Gastrocnemius medialis (tissue), 4 donors: ENCODE measurements around the gene TMX1. TPM values are rescaled to one million over a fixed set of nuclear protein-coding genes. Genes with fewer than 3 reads are reported as not detected.

Experiments used
- ATAC-seq, 2 donors: fragments of 150-250 bp; one replicate each; pipeline ENCODE4 v1.9.1; 2016
- DNase-seq, 2 donors: peaks; one replicate each; pipeline ENCODE4 v3.0.0-alpha.2; 2019
- H3K27ac ChIP-seq, 4 donors: fragments of 200-600 bp; sonication (generic); 1 replicate in 1 of 4; 2 replicates in 3 of 4; pipeline ENCODE4 v1.5.1; 2016 to 2018; ENCODE audit warnings: mild to moderate bottlenecking in 2 of 4, moderate library complexity in 1 of 4
- H3K27me3 ChIP-seq, 3 donors: fragments of 200-600 bp; sonication (generic) in 2 of 3; 1 replicate in 1 of 3; 2 replicates in 2 of 3; pipeline versions ENCODE4 v1.5.1 to v1.6.0; 2016 to 2019; ENCODE audit warnings: mild to moderate bottlenecking in 1 of 3, moderate library complexity in 1 of 3
- H3K36me3 ChIP-seq, 2 donors: fragments of 200-600 bp; sonication (generic) in 1 of 2; one replicate each; pipeline ENCODE4 v1.5.1; 2017 to 2018
- H3K4me1 ChIP-seq, 2 donors: fragments of 200-600 bp; sonication (generic) in 1 of 2; one replicate each; pipeline ENCODE4 v1.5.1; 2016 to 2017; ENCODE audit warnings: mild to moderate bottlenecking in 2 of 2
- H3K4me3 ChIP-seq, 4 donors: fragments of 200-600 bp; sonication (generic) in 3 of 4; 1 replicate in 1 of 4; 2 replicates in 3 of 4; pipeline ENCODE4 v1.5.1; 2016 to 2019; ENCODE audit warnings: mild to moderate bottlenecking in 2 of 4
- H3K9me3 ChIP-seq, 3 donors: fragments of 200-600 bp; sonication (generic) in 2 of 3; 1 replicate in 1 of 3; 2 replicates in 2 of 3; pipeline ENCODE4 v1.5.1; 2016 to 2019
- POLR2A ChIP-seq, 2 donors: fragments of 450-650 bp; IDR thresholded peaks; one replicate each; pipeline ENCODE4 v1.6.1; 2017; ENCODE audit warnings: antibody characterized with exemption in 2 of 2, mild to moderate bottlenecking in 2 of 2, moderate library complexity in 2 of 2
- in situ Hi-C, 4 donors: fragments of 200-750 bp; cut with MboI; loops; one replicate each; pipeline versions ENCODE4 v1.15.0 to v1.8.0; 2017; ENCODE audit warnings: low sequenced_read_pairs in 4 of 4
- intact Hi-C: fragments of 100-400 bp; cut with DNase I; formaldehyde crosslinking; loops from one replicate; pipeline ENCODE4 v1.15.1; 2023; ENCODE audit warnings: low total_unique reads
- total RNA-seq, 4 donors: library from RNA; depleted of rRNA; stranded (reverse); fragments of >200 nt; gene quantifications; one replicate each; pipeline versions ENCODE4 v1.1.0 to v1.2.3, GENCODE V29; 2016
- TF ChIP-seq, protein P1 (sequence below), 5 experiments: fragments of 450-650 bp in 3 of 5; fragments of 200-600 bp in 2 of 5; sonication (generic) in 2 of 5; IDR thresholded peaks in 4 of 5; conservative IDR thresholded peaks in 1 of 5; 1 replicate in 4 of 5; 2 replicates in 1 of 5; pipeline ENCODE4 v1.5.1; 2016 to 2019; ENCODE audit warnings: antibody characterized with exemption in 5 of 5, mild to moderate bottlenecking in 3 of 5, moderate library complexity in 3 of 5

The TMX1 gene, protein sequence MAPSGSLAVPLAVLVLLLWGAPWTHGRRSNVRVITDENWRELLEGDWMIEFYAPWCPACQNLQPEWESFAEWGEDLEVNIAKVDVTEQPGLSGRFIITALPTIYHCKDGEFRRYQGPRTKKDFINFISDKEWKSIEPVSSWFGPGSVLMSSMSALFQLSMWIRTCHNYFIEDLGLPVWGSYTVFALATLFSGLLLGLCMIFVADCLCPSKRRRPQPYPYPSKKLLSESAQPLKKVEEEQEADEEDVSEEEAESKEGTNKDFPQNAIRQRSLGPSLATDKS
- total RNA-seq, result 10 to 100 TPM; 13.5 to 17.3 (median 15.7) TPM

DNA sequence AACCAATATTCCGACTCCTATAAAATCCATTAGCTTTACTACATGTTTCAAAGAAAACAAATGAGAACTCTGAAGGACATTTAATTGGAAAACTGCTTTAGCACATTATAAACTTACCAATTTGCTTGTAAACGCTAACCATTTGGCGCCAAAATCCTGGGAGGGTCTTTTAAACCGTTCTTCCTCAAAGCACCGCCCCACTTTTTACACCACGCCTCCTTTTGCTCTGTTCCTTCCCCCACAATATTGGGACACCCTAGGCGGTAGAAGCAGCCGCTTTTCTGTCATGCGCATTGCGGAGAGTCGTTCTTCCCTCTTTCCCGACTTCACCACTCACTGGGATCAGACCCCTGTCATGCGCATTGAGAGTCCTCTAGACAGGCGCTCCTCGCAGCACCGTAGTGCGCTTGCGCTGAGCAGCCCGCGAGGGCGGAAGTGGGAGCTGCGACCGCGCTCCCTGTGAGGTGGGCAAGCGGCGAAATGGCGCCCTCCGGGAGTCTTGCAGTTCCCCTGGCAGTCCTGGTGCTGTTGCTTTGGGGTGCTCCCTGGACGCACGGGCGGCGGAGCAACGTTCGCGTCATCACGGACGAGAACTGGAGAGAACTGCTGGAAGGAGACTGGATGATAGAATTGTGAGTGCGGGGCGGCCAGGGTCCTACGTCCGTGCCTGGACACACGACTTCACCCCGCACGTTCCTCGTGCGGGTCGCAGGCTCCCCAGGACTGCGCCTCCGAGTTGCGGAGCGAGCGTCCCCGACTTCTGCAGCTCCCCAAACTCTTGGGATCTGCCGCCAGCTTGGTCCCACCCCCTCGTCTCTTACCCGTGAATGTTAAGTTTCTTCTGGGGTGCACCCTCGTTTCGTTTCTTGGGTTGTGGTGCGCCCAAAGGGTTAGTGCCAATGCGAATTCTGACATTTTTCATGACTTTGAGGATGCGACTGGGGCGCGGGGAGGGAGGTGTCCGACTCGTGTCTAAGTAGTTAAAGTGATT, at the start of gene TMX1:
TSS of gene TMX1 (plus strand) at position 435 of the 991 bp plus-strand sequence. CDS start at position 481, 46 bp downstream.
- Histone ChIP-seq H3K9me3 (no peaks in the 10 kb centered on the region), H3K27ac (peak within 1 kb of the TSS; percentile 81 to 90 (median 88)), H3K36me3 (no peaks in the 10 kb centered on the region), H3K27me3 (no peaks in the 10 kb centered on the region), H3K4me1 (peaks cover 11 to 21% of the 10 kb centered on the region in 2 donors), H3K4me3 (peak within 1 kb of the TSS; percentile 89 to 98 (median 94))
- ATAC-seq, result peak; percentile 100
- TF ChIP-seq POLR2A (IDR thresholded peaks at IDR 0.05), result peak; percentile 70 to 80
- TF ChIP-seq, protein P1, sequence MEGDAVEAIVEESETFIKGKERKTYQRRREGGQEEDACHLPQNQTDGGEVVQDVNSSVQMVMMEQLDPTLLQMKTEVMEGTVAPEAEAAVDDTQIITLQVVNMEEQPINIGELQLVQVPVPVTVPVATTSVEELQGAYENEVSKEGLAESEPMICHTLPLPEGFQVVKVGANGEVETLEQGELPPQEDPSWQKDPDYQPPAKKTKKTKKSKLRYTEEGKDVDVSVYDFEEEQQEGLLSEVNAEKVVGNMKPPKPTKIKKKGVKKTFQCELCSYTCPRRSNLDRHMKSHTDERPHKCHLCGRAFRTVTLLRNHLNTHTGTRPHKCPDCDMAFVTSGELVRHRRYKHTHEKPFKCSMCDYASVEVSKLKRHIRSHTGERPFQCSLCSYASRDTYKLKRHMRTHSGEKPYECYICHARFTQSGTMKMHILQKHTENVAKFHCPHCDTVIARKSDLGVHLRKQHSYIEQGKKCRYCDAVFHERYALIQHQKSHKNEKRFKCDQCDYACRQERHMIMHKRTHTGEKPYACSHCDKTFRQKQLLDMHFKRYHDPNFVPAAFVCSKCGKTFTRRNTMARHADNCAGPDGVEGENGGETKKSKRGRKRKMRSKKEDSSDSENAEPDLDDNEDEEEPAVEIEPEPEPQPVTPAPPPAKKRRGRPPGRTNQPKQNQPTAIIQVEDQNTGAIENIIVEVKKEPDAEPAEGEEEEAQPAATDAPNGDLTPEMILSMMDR (IDR thresholded peaks at IDR 0.05 in 4 of 5, conservative IDR thresholded peaks at IDR 0.05 in 1 of 5), result no peak
- in situ Hi-C loops, result loop anchor here in 1 of 4 donors (25.0 kb wide), 1 partner anchor 278 kb away; no protein-coding TSS in a partner anchor
- peak; percentile 94 to 98 for DNase-seq
- intact Hi-C loops, result loop anchor here (5.0 to 10.0 kb wide), 4 partner anchors 233 to 1625 kb away; partner anchors contain the start of gene FRMD6

DNA sequence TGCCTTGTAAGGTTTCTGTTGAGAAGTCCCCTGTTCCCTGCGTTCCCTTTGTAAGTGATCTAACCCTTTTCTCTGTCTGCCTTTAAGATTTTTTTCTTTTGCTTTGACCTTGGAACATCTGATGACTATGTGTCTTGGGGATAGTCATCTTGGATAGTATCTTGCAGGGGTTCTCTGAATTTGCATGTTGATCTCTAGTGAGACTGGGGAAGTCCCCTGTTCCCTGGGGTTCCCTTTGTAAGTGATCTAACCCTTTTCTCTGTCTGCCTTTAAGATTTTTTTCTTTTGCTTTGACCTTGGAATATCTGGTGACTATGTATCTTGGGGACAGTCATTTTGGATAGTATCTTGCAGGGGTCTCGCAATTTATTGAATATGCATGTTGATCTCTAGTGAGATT, 38.2 kb upstream of the TMX1 start:
- Histone ChIP-seq H3K27ac (no peak overlapping the region), H3K4me3 (no peak overlapping the region), H3K9me3 (no peaks in the 10 kb centered on the region), H3K4me1 (no peaks in the 10 kb centered on the region), H3K36me3 (no peaks in the 10 kb centered on the region), H3K27me3 (no peaks in the 10 kb centered on the region)
- TF ChIP-seq, protein P1 (IDR thresholded peaks at IDR 0.05 in 4 of 5, conservative IDR thresholded peaks at IDR 0.05 in 1 of 5), result no peak
- TF ChIP-seq POLR2A (IDR thresholded peaks at IDR 0.05), result no peak
- no peak for ATAC-seq
- in situ Hi-C loops (loop anchor here in 1 of 4 donors (25.0 kb wide), 1 partner anchor 240 kb away; no protein-coding TSS in a partner anchor), intact Hi-C loops (loop anchor here (5.0 kb wide), 1 partner anchor 1410 kb away; no protein-coding TSS in a partner anchor)
- DNase-seq, result no peak

DNA sequence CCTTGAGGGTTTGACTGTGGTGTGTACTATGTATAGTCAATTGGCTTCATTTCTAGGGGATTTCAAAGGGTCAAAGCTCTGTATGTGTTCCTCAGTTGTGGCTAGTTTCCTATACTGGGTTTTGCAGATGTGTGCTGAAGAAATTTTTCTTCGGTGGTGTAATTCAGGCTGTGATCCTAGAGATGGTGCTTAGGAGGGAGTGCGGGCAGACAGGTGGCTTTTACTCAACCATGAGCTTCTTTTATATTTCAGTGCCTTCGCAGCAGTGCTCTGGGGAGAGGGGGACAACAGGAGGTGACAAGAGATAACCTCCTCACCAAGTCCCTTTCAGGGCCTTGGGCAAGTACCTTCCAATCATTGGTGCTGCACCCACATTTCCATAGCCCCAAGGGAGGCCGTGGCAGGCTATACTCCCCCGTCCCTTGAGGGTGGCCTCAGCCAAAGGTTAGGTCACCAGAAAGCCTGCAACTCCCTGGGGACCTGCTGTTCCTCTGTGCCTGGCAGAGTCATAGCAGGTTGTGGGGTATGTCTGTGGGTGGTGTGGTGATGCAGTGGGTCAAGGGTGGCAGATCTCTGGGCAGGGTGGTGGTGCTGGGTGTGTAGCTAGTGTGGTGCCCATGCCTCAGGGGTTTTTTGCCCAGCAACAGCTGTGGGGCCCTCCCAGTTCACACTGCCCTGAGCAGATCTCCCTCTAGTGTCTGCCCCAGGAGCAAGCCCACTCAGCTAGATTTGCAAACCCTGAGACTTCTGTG, 37.0 kb upstream of the TMX1 start:
- no peaks in the 10 kb centered on the region for H3K4me1 ChIP-seq
- in situ Hi-C loops (loop anchor here in 1 of 4 donors (25.0 kb wide), 1 partner anchor 241 kb away; no protein-coding TSS in a partner anchor), intact Hi-C loops (loop anchor here (5.0 kb wide), 1 partner anchor 1409 kb away; no protein-coding TSS in a partner anchor)
- no peaks in the 10 kb centered on the region for H3K9me3 ChIP-seq
- no peak overlapping the region for H3K4me3 ChIP-seq
- TF ChIP-seq, protein P1 (IDR thresholded peaks at IDR 0.05 in 4 of 5, conservative IDR thresholded peaks at IDR 0.05 in 1 of 5), result no peak
- TF ChIP-seq POLR2A (IDR thresholded peaks at IDR 0.05), result no peak
- H3K27ac ChIP-seq, result no peak overlapping the region
- H3K36me3 ChIP-seq, result no peaks in the 10 kb centered on the region
- no peak for ATAC-seq
- DNase-seq, result no peak
- H3K27me3 ChIP-seq, result no peaks in the 10 kb centered on the region

DNA sequence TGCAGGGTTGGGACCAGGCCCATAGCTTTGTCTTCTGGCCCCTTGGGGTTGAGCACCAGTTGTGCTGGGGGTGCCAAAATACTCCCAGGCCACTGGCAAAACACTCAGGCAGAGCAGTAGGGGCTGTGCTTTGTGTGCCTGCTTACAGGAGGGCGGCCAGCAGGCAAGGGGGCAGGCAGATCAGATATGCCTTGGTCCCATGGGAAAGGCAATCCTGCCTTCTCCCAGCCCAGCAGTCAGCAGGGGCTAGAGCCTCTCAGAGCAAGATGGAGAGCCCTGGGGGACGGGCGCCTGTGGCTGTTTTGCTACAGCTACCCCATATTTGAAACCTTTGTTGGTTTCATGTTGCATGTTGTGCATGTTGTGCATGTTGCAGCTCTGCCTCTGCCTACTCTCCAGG, 36.2 kb upstream of the TMX1 start:
- in situ Hi-C loops, result loop anchor here in 1 of 4 donors (25.0 kb wide), 1 partner anchor 242 kb away; no protein-coding TSS in a partner anchor
- H3K9me3 ChIP-seq, result no peaks in the 10 kb centered on the region
- H3K4me1 ChIP-seq, result no peaks in the 10 kb centered on the region
- no peak overlapping the region for H3K4me3 ChIP-seq
- H3K36me3 ChIP-seq, result no peaks in the 10 kb centered on the region
- no peak for TF ChIP-seq POLR2A (IDR thresholded peaks at IDR 0.05)
- TF ChIP-seq, protein P1 (IDR thresholded peaks at IDR 0.05 in 4 of 5, conservative IDR thresholded peaks at IDR 0.05 in 1 of 5), result no peak
- DNase-seq, result no peak
- no peak for ATAC-seq
- intact Hi-C loops, result loop anchor here (5.0 kb wide), 1 partner anchor 1408 kb away; no protein-coding TSS in a partner anchor
- H3K27ac ChIP-seq, result no peak overlapping the region
- no peaks in the 10 kb centered on the region for H3K27me3 ChIP-seq
